GM19438 (cell line): ENCODE data around the gene SGO1.
"Not testable (repeated sequence)": the region's sequence is repeated elsewhere in the genome, so short reads cannot be mapped to it uniquely, and the experiment has no call there.

Source experiments
- ATAC-seq: cut with Tn5 transposase; IDR thresholded peaks from one replicate; pipeline ENCODE4 v1.9.1; 2021; ENCODE audit warnings: low read depth; ENCODE audit not compliant: unreplicated experiment

The SGO1 gene

DNA sequence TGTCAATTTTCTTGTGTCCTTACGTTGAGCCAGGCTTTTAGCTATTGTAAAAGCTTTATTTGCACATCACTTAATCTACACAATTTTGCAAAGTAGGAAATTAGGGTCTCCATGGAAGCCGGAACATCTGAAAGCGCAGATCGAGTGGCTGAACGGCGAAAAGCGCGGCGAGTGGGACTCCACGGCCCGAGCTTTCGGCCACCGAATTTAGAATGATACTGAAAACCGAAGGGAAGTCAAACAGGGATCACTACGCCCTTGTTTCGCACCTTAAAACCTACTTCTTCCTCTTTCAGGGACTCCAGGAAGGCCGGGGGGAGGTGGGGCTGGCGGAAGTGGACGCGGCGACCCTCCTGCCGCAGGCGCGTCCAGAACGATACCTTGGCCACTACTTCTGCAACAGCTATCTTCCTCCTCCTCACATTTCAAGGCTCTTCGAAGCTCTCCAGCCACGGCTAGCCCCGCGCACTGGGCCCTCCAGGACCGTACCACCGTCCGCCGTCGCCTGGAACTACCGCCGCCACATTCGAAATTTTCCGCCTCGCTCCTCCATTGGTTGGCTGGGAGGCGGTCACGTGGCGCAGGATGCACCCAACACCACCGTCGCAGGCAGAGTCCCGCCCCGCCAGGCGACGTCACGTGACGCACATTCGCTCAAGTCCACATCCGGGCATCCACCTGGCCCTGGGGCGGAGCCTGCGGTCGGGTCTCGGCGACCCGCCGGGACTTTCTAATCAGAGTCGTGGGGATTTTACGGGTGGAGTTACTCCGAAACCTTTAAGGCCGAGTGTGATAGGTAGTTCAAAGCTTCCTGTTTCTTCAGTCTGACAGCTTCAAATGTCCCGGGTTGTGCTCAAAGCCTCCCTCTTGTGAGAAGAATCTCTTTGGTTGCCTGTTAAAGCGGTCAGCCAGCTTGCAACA is at the start of gene SGO1:
Gene SGO1, minus strand, starts transcription at position 528 of the 921 bp plus-strand sequence. CDS start 2,179 bp downstream, outside the sequence.
- peak; percentile 94 for ATAC-seq

- no peak for ATAC-seq
Measured at GRCh38 chr3:20235796-20236195, 49.8 kb upstream of the SGO1 start.

DNA sequence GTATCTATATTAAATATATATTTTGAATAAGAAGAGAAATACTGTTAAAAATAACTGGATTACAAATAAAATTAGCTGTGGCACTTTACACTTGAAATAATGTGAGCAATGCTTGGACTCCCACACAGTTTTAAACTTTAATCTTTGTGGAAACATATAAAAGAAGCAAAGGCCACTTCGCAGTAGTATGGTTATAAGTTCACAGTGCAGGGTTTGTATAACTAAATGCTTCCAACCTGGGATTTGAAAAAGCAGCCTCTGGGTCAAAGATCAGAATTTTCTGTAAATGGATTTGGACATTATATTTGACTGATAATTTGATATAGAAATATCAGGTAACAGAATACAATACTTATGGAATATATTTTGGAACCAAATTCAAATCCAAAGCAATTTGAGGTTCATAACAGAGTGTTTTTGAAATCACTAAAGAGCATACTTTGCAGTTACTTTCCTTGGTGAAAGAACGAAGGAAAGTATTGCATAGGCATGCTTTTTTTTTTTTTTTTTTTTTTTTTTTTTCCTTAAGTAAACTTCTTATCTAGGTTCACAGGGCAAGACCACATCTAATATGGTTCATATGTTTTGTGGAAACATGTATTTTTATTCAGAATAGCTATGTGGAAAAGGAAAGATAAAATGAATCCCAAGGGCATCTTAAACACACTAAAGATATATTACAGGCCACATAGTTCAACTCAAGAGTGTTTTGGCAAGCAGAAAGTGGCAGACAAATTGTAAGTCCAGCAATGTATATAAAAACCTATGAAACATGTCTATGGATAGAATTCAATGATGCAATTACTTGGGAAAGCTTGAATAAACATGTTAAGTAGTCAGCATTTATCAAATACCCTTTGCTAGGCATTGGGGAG is 47.1 kb upstream of the SGO1 start:
- ATAC-seq: no peak

- no peak for ATAC-seq
Measured at GRCh38 chr3:20230954-20231353, 44.9 kb upstream of the SGO1 start.

DNA sequence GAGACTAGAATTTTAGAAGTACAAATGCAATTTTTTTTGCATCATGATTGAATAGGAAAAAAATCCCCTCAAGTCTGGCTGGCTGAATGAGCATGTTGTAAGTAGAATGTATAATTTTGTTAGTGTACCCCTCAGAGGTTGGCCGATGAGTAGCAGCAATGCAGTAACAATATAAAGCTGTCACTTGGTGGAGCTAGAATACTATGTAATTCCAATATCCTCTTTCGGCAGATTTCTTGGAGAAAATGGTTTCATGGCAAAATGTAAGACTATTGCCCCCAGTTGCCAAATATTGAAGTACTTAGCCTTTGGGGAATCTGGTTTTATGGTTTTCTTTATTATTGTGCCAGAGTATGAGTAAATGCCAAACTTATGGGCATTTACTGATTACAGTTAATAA is 39.8 kb upstream of the SGO1 start:
- ATAC-seq: no peak

DNA sequence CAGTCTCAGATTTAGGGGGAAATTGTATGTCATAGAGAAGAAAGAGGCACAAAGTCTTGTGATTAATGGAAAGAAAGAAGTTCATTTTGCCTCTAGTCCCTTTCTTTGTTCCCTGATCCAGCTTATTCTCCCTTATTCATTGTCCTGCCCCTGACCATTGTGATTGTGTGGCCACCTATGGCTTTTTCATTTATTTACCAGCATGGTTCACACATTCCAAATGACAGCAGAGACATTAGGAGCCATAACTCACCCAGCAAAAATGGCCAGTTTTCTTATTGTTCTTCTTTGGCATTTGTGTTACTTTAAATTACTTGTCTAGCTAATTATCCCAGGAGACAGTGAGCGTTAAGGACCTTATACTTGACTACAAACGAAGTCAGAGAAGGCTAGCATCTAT is 36.3 kb upstream of the SGO1 start:
- no peak for ATAC-seq

- ATAC-seq: no peak
Measured at GRCh38 chr3:20218215-20218614, 32.2 kb upstream of the SGO1 start.

DNA sequence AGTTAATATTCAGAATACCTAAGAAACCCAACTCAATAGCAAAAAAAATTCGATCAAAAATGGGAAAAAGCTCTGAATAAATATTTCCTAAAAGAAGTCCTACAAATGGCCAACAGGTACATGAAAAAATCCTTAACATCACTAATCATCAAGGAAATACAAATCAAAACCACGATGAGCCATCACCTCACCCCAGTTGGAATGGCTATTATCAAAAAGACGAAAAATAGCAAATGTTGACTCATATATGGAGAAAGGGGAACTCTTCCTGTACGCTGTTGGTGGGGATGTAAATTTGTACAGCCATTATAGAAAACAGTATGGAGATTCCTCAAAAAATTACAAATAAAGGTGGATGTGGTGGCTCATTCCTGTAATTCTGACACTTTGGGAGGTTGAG is 29.6 kb upstream of the SGO1 start:
- ATAC-seq: no peak

- not testable (repeated sequence) for ATAC-seq
Measured at GRCh38 chr3:20213491-20213890, 27.5 kb upstream of the SGO1 start.

GRCh38 chr3:20207945-20208344 is 21.9 kb upstream of the SGO1 start:
- not testable (repeated sequence) for ATAC-seq

DNA sequence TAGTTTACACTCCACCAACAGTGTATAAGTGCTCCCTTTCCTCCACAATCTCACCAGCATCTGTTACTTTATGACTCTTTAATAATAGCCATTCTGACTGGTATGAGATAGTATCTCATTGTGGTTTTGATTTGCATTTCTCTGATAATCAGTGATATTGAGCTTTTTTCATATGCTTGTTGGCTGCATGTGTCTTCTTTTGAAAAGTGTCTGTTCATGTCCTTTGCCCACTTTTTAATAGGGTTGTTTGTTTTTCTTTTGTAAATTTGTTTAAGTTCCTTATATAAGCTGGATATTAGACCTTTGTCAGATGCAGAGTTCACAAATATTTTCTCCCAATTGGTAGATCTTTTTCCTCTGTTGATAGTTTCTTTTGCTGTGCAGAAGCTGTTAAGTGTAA is 19.9 kb upstream of the SGO1 start:
- not testable (repeated sequence) for ATAC-seq

DNA sequence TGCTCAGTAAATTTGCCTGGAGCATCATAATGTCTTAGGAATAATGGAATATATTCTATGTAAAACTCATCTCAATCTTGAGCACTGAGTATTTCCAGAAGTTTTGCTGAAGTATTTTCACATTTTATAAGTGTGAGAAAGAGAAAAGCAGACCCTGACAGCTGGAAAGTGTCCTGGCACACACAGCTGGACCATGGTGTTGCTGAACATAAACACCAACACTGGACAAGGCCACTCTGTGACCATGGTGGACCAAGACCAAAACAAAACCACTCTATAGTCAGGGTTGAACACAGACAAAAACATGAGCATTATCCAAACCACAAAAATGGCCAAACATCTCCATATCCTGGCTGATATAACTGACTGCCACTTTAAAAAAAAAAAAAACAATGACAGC is 15.1 kb upstream of the SGO1 start:
- no peak for ATAC-seq

GRCh38 chr3:20197775-20198174 is 11.8 kb upstream of the SGO1 start:
- no peak for ATAC-seq

- ATAC-seq: no peak
Measured at GRCh38 chr3:20194793-20195460, 8.9 kb upstream of the SGO1 start.

- no peak for ATAC-seq
Measured at GRCh38 chr3:20190991-20191390, 5.0 kb upstream of the SGO1 start.

DNA sequence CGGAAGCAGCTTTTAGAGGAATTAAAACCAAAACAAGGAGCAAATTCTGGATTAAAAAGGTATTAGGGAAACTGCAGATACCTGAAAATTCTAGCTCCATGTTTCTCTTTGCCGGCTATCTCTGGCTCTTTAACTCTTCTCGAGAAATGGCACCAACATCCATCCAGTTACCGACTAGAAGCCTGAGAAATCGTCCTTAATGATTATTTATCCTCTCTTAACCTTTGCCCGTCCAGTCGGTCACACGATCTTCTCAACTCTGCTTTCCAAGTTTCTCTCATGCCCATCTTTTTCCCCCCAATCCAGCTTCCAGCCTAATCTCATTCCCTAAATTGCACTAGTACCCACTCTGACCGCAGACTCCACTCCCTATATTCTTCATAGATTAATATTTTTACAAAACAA is 596 bp upstream of the SGO1 start:
- ATAC-seq: peak; percentile 2

GRCh38 chr3:20185331-20185678 is 701 bp downstream of the SGO1 start:
- ATAC-seq: peak; percentile 6

DNA sequence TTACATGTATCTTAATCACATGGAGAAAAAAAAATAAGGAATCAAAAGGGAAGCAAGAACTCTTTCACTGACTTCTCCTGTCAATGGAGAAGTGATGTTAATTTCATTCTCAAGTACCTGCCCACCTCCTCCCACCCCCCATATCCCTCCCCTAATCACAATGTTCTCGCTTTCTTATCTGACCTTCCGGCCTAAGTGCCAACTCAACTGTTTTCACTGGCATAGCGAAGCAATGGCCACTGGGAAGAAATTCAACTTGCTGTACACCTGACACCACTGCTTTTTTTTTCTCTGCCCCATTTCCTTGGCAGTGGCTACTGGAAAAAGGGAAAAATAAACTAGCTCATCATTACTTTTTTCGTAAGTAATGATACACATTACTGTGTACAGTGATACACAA is 3.8 kb downstream of the SGO1 start:
- no peak for ATAC-seq

GRCh38 chr3:20181276-20181675 is 4.7 kb downstream of the SGO1 start:
- no peak for ATAC-seq

DNA sequence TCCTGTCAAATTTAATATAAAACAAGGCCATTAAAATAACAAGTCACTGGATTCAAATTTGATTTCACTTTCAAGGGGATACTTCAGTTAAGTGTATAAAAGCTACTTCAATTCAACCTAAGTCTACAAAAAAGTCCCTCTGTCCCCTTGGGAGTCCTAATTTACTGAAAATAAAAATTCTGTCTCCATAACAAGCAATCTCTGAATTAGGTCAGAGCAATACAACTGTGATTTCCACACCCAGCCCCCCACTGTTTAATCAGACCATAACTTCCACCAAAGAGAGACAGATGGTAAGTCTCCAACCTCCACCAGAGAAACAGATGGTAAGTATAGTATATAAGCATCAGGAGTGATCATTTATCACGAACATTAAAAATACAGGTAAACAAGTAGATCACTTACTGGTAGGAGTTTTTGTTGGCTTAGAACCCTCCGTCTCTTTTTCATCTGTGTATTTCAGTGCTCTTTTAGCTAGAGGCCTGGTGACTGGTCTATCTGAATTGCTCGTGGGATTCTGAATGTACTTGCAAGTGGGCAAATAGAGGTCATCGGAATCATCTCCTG is 12.1 kb downstream of the SGO1 start:
- ATAC-seq: no peak

- ATAC-seq: no peak
Measured at GRCh38 chr3:20161714-20162113, 24.3 kb downstream of the SGO1 start.
